GM23338 (cell line): ENCODE data around the gene POLE. TPM values are rescaled to one million over a fixed set of nuclear protein-coding genes. Genes with fewer than 3 reads are reported as not detected.
A peak's percentile ranks its signal among the peaks of the same experiment; 100 is the strongest.

ENCODE experiments used
- ATAC-seq: fragments of 200-7000 bp; cut with Tn5 transposase; 3 replicates; pipeline ENCODE4 v1.9.1; 2020
- DNase-seq: peaks from one replicate; pipeline ENCODE4 v3.0.0-alpha.2; 2015; ENCODE audit warnings: low spot score
- H2AFZ ChIP-seq: fragments of 200-600 bp; sonication (generic); 2 replicates; pipeline ENCODE4 v1.8.0; 2016; ENCODE audit warnings: antibody characterized with exemption, mild to moderate bottlenecking, moderate library complexity
- H3F3A ChIP-seq: fragments of 200-600 bp; sonication (generic); replicated peaks from 2 replicates; pipeline ENCODE4 v1.8.0; 2017; ENCODE audit warnings: antibody characterized with exemption, mixed run types, low read depth
- H3K27ac ChIP-seq: fragments of 200-600 bp; sonication (generic); 2 replicates; pipeline ENCODE4 v1.6.1; 2016; ENCODE audit warnings: low read depth
- H3K27me3 ChIP-seq: fragments of 200-600 bp; sonication (generic); 2 replicates; pipeline ENCODE4 v1.8.0; 2016; ENCODE audit warnings: mild to moderate bottlenecking, mixed run types, moderate library complexity; ENCODE audit not compliant: insufficient read depth
- H3K36me3 ChIP-seq: fragments of 200-600 bp; sonication (generic); 2 replicates; pipeline ENCODE4 v1.8.0; 2016; ENCODE audit warnings: mild to moderate bottlenecking; ENCODE audit not compliant: insufficient read depth
- H3K4me1 ChIP-seq: fragments of 200-600 bp; sonication (generic); 2 replicates; pipeline ENCODE4 v1.8.0; 2016; ENCODE audit warnings: mild to moderate bottlenecking, moderate library complexity; ENCODE audit not compliant: insufficient read depth
- H3K4me2 ChIP-seq: fragments of 200-600 bp; sonication (generic); 2 replicates; pipeline ENCODE4 v1.7.1; 2017; ENCODE audit warnings: mixed run types
- H3K4me3 ChIP-seq: fragments of 200-600 bp; sonication (generic); 2 replicates; pipeline ENCODE4 v1.6.1; 2016; ENCODE audit warnings: mixed run types
- H3K79me2 ChIP-seq: fragments of 200-600 bp; sonication (generic); replicated peaks from 2 replicates; pipeline ENCODE4 v1.8.0; 2017; ENCODE audit warnings: mild to moderate bottlenecking; ENCODE audit not compliant: insufficient read depth
- H3K9me2 ChIP-seq: fragments of 200-600 bp; sonication (generic); 2 replicates; pipeline ENCODE4 v1.8.0; 2017; ENCODE audit not compliant: insufficient read depth
- H4K20me1 ChIP-seq: fragments of 200-600 bp; sonication (generic); replicated peaks from 2 replicates; pipeline ENCODE4 v1.8.0; 2017; ENCODE audit warnings: mild to moderate bottlenecking; ENCODE audit not compliant: insufficient read depth
- H3K27ac Mint-ChIP-seq: 2 replicates; pipeline ENCODE4 v1.8.0; 2020; ENCODE audit warnings: inconsistent platforms, mild to moderate bottlenecking, moderate library complexity, mixed read lengths
- H3K27me3 Mint-ChIP-seq: 3 replicates; pipeline ENCODE4 v1.8.0; 2022; ENCODE audit warnings: low read depth, mild to moderate bottlenecking, moderate library complexity, mixed read lengths, inconsistent platforms; ENCODE audit not compliant: insufficient read depth, poor library complexity
- H3K36me3 Mint-ChIP-seq: 3 replicates; pipeline ENCODE4 v1.8.0; 2021; ENCODE audit warnings: low read depth, mild to moderate bottlenecking, inconsistent platforms, moderate library complexity, mixed read lengths
- H3K4me1 Mint-ChIP-seq: 3 replicates; pipeline ENCODE4 v1.8.0; 2020; ENCODE audit warnings: mild to moderate bottlenecking, inconsistent platforms, mixed read lengths
- H3K4me3 Mint-ChIP-seq: 3 replicates; pipeline ENCODE4 v1.8.0; 2021; ENCODE audit warnings: moderate library complexity, mild to moderate bottlenecking, inconsistent platforms, mixed read lengths
- H3K9me3 Mint-ChIP-seq: 3 replicates; pipeline ENCODE4 v1.8.0; 2020; ENCODE audit warnings: moderate library complexity, mild to moderate bottlenecking, inconsistent platforms, mixed read lengths
- EZH2 ChIP-seq: fragments of 200-600 bp; sonication (generic); IDR thresholded peaks from one replicate; pipeline ENCODE4 v1.8.0; 2017; ENCODE audit warnings: antibody characterized with exemption, mild to moderate bottlenecking, low read depth; ENCODE audit not compliant: unreplicated experiment
- EZH2phosphoT487 ChIP-seq: fragments of 200-600 bp; sonication (generic); IDR thresholded peaks from one replicate; pipeline ENCODE4 v1.8.1; 2018; ENCODE audit warnings: antibody characterized with exemption; ENCODE audit not compliant: unreplicated experiment
- JUNB ChIP-seq: IDR thresholded peaks from one replicate; pipeline ENCODE4 v1.6.1; 2016; ENCODE audit warnings: antibody characterized with exemption; ENCODE audit not compliant: unreplicated experiment
- NANOG ChIP-seq: IDR thresholded peaks from 2 replicates; pipeline ENCODE4 v1.6.1; 2016; ENCODE audit warnings: antibody characterized with exemption, borderline replicate concordance
- POLR2AphosphoS5 ChIP-seq: IDR thresholded peaks from 2 replicates; pipeline ENCODE4 v1.6.1; 2016; ENCODE audit warnings: antibody characterized with exemption, low read depth
- STAT1 ChIP-seq: IDR thresholded peaks from one replicate; pipeline ENCODE4 v1.6.1; 2016; ENCODE audit warnings: antibody characterized with exemption; ENCODE audit not compliant: unreplicated experiment
- ZNF114 ChIP-seq: fragments of 250-450 bp; sonication (Bioruptor Pico); IDR thresholded peaks from 2 replicates; pipeline ENCODE4 v1.5.0; 2020; ENCODE audit warnings: mild to moderate bottlenecking, moderate library complexity
- ZNF331 ChIP-seq: fragments of 250-450 bp; sonication (Bioruptor Pico); IDR thresholded peaks from 2 replicates; pipeline ENCODE4 v1.5.0; 2020; ENCODE audit warnings: low read depth, mild to moderate bottlenecking, moderate library complexity
- polyA plus RNA-seq: library from polyadenylated mRNA; unstranded; fragments of >200 nt; fragmentation: Nextera tagmentation; extraction: Ambion mirVana; gene quantifications from 2 replicates; pipeline ENCODE4 v1.2.1, GENCODE V29; 2016
- total RNA-seq: library from RNA; depleted of rRNA; stranded (reverse); fragments of >200 nt; shearing (Covaris generic); gene quantifications from 2 replicates; pipeline ENCODE4 v1.2.3, GENCODE V29; 2014
- TF ChIP-seq, protein P1 (sequence below), 2 experiments: fragments of 200-600 bp in 1 of 2; sonication (generic) in 1 of 2; conservative IDR thresholded peaks; 2 replicates each; pipeline versions ENCODE4 v1.5.1 to v1.6.1; 2016 to 2017; ENCODE audit warnings: antibody characterized with exemption in 2 of 2, low read depth in 2 of 2, mild to moderate bottlenecking in 2 of 2, moderate library complexity in 1 of 2
- TF ChIP-seq, protein P2 (sequence below): IDR thresholded peaks from one replicate; pipeline ENCODE4 v1.6.1; 2018; ENCODE audit warnings: antibody characterized with exemption; ENCODE audit not compliant: unreplicated experiment
- TF ChIP-seq, protein P3 (sequence below): IDR thresholded peaks from 2 replicates; pipeline ENCODE4 v1.6.1; 2016; ENCODE audit warnings: antibody characterized with exemption

POLE gene
- total and polyA plus RNA-seq, 2 experiments from 2014 or later = 33.6 to 125 TPM

- TF ChIP-seq, protein P1, sequence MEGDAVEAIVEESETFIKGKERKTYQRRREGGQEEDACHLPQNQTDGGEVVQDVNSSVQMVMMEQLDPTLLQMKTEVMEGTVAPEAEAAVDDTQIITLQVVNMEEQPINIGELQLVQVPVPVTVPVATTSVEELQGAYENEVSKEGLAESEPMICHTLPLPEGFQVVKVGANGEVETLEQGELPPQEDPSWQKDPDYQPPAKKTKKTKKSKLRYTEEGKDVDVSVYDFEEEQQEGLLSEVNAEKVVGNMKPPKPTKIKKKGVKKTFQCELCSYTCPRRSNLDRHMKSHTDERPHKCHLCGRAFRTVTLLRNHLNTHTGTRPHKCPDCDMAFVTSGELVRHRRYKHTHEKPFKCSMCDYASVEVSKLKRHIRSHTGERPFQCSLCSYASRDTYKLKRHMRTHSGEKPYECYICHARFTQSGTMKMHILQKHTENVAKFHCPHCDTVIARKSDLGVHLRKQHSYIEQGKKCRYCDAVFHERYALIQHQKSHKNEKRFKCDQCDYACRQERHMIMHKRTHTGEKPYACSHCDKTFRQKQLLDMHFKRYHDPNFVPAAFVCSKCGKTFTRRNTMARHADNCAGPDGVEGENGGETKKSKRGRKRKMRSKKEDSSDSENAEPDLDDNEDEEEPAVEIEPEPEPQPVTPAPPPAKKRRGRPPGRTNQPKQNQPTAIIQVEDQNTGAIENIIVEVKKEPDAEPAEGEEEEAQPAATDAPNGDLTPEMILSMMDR (conservative IDR thresholded peaks at IDR 0.05; ENCODE audit: low read depth in 2 of 2) = no peak
- TF ChIP-seq, protein P2, sequence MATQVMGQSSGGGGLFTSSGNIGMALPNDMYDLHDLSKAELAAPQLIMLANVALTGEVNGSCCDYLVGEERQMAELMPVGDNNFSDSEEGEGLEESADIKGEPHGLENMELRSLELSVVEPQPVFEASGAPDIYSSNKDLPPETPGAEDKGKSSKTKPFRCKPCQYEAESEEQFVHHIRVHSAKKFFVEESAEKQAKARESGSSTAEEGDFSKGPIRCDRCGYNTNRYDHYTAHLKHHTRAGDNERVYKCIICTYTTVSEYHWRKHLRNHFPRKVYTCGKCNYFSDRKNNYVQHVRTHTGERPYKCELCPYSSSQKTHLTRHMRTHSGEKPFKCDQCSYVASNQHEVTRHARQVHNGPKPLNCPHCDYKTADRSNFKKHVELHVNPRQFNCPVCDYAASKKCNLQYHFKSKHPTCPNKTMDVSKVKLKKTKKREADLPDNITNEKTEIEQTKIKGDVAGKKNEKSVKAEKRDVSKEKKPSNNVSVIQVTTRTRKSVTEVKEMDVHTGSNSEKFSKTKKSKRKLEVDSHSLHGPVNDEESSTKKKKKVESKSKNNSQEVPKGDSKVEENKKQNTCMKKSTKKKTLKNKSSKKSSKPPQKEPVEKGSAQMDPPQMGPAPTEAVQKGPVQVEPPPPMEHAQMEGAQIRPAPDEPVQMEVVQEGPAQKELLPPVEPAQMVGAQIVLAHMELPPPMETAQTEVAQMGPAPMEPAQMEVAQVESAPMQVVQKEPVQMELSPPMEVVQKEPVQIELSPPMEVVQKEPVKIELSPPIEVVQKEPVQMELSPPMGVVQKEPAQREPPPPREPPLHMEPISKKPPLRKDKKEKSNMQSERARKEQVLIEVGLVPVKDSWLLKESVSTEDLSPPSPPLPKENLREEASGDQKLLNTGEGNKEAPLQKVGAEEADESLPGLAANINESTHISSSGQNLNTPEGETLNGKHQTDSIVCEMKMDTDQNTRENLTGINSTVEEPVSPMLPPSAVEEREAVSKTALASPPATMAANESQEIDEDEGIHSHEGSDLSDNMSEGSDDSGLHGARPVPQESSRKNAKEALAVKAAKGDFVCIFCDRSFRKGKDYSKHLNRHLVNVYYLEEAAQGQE = no peak
Measured at GRCh38 chr12:132708150-132708549, 21.0 kb upstream of the POLE start (continued).

- Mint-ChIP-seq H3K9me3 (peaks cover 13% of the 10 kb centered on the region), H3K4me3 (no peak overlapping the region), H3K27ac (0 out of 2 replicates have a peak overlapping the region, but pooled peaks have one; percentile 1), H3K36me3 (peaks cover 25% of the 10 kb centered on the region), H3K4me1 (peaks cover 15% of the 10 kb centered on the region), H3K27me3 (peaks cover 20% of the 10 kb centered on the region)
- ATAC-seq (no peak), DNase-seq (no peak)
- 0 out of 2 replicates have a peak overlapping the region, but pooled peaks have one; percentile 50 for H3K27ac ChIP-seq
- H3K27me3 ChIP-seq = no peaks in the 10 kb centered on the region
- peaks cover 6% of the 10 kb centered on the region for H4K20me1 ChIP-seq
- H3K4me2 ChIP-seq = no peak overlapping the region
- H2AFZ ChIP-seq = no peak overlapping the region
- H3K4me3 ChIP-seq = no peak overlapping the region
- H3K9me2 ChIP-seq = no peaks in the 10 kb centered on the region
- peaks cover 11% of the 10 kb centered on the region for H3K79me2 ChIP-seq
- TF ChIP-seq EZH2phosphoT487 (no peak), ZNF331 (CRISPR knock-in tag) (no peak), JUNB (no peak), ZNF114 (CRISPR knock-in tag) (no peak), EZH2 (no peak)
- H3F3A ChIP-seq = peaks cover 17% of the 10 kb centered on the region
- no peaks in the 10 kb centered on the region for H3K36me3 ChIP-seq
- H3K4me1 ChIP-seq = peaks cover 9% of the 10 kb centered on the region; the same call in 1 of the 2 replicates
Measured at GRCh38 chr12:132707241-132707640, 20.1 kb upstream of the POLE start.

GRCh38 chr12:132703641-132704040 is 16.5 kb upstream of the POLE start:
- H3K4me3 ChIP-seq = no peak overlapping the region
- no peaks in the 10 kb centered on the region for H3K4me1 ChIP-seq
- no peak overlapping the region for H3K4me2 ChIP-seq
- H3K36me3 Mint-ChIP-seq = peaks cover 38% of the 10 kb centered on the region
- no peaks in the 10 kb centered on the region; the same call in none of the 2 replicates for H4K20me1 ChIP-seq
- peaks cover 7% of the 10 kb centered on the region; the same call in 2 of the 3 replicates for H3K9me3 Mint-ChIP-seq
- H3K36me3 ChIP-seq = no peaks in the 10 kb centered on the region
- peaks cover 8% of the 10 kb centered on the region; the same call in 1 of the 2 replicates for H3F3A ChIP-seq
- H3K27me3 Mint-ChIP-seq = peaks cover 14% of the 10 kb centered on the region
- DNase-seq (no peak), ATAC-seq (no peak)
- no peak overlapping the region for H2AFZ ChIP-seq
- no peak overlapping the region for H3K4me3 Mint-ChIP-seq
- H3K27ac ChIP-seq = peak overlapping the region; percentile 50; the same call in 1 of the 2 replicates
- peaks cover 13% of the 10 kb centered on the region for H3K4me1 Mint-ChIP-seq
- H3K79me2 ChIP-seq = no peaks in the 10 kb centered on the region
- no peaks in the 10 kb centered on the region for H3K27me3 ChIP-seq
- H3K9me2 ChIP-seq = no peaks in the 10 kb centered on the region
- peak overlapping the region; percentile 90 for H3K27ac Mint-ChIP-seq
- TF ChIP-seq, protein P1 (conservative IDR thresholded peaks at IDR 0.05; ENCODE audit: low read depth in 2 of 2) = no peak
- TF ChIP-seq ZNF331 (CRISPR knock-in tag) (no peak), NANOG (no peak), POLR2AphosphoS5 (no peak), STAT1 (no peak), EZH2 (no peak), ZNF114 (CRISPR knock-in tag) (no peak)
- TF ChIP-seq, protein P3, sequence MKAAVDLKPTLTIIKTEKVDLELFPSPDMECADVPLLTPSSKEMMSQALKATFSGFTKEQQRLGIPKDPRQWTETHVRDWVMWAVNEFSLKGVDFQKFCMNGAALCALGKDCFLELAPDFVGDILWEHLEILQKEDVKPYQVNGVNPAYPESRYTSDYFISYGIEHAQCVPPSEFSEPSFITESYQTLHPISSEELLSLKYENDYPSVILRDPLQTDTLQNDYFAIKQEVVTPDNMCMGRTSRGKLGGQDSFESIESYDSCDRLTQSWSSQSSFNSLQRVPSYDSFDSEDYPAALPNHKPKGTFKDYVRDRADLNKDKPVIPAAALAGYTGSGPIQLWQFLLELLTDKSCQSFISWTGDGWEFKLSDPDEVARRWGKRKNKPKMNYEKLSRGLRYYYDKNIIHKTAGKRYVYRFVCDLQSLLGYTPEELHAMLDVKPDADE = no peak
